NT2/D1 (cell line): ENCODE results near the gene ZNF280A.

Experiments used
- SUZ12 ChIP-seq: IDR thresholded peaks from 2 replicates; pipeline ENCODE4 v1.6.1; 2011; ENCODE audit not compliant: insufficient read length, insufficient read depth; ENCODE audit errors: extremely low read depth
- ZNF274 ChIP-seq: IDR thresholded peaks from 2 replicates; pipeline ENCODE4 v1.6.1; 2011; ENCODE audit warnings: mild to moderate bottlenecking, low read depth, low read length

GRCh38 chr22:22556578-22556977 is 36.5 kb upstream of the ZNF280A start:
- no peak for TF ChIP-seq ZNF274
- TF ChIP-seq SUZ12, result no peak
